ENCODE measurements around the gene KRTAP10-3. TPM values are rescaled to one million over a fixed set of nuclear protein-coding genes. Genes with fewer than 3 reads are reported as not detected.

Gene KRTAP10-3
- total RNA-seq, 2 donors from 2014 or later: not detected

GRCh38 chr21:44513389-44514217, 45.0 kb downstream of the KRTAP10-3 start:
- ATAC-seq: no peak
- intact Hi-C loops (cut with DNase I): loop anchor here in 1 of 2 donors (5.0 kb wide), 1 partner anchor 229 kb away; no protein-coding TSS in a partner anchor

GRCh38 chr21:44512496-44513388, 45.9 kb downstream of the KRTAP10-3 start:
- DNase-seq (no peak), ATAC-seq (no peak)
- intact Hi-C loops (cut with DNase I): loop anchor here in 1 of 2 donors (5.0 kb wide), 1 partner anchor 230 kb away; no protein-coding TSS in a partner anchor

More at GRCh38 chr21:44513389-44514217, 45.0 kb downstream of the KRTAP10-3 start:
- no peak for DNase-seq

- intact Hi-C loops (cut with DNase I): loop anchor here in 1 of 2 donors (2.0 to 5.0 kb wide), 2 partner anchors 230 to 281 kb away; no protein-coding TSS in a partner anchor
- ATAC-seq (no peak), DNase-seq (no peak)
Measured at GRCh38 chr21:44511938-44512275, 46.7 kb downstream of the KRTAP10-3 start.

GRCh38 chr21:44511219-44511937, 47.2 kb downstream of the KRTAP10-3 start:
- intact Hi-C loops (cut with DNase I): loop anchor here in 1 of 2 donors (2.0 to 5.0 kb wide), 2 partner anchors 231 to 281 kb away; no protein-coding TSS in a partner anchor
- ATAC-seq (no peak), DNase-seq (no peak)

- peak; percentile 54 for DNase-seq
- intact Hi-C loops (cut with DNase I): loop anchor here in 1 of 2 donors (2.0 to 5.0 kb wide), 2 partner anchors 232 to 282 kb away; no protein-coding TSS in a partner anchor
- ATAC-seq: peak; percentile 59 to 66
Measured at GRCh38 chr21:44510508-44511218, 47.9 kb downstream of the KRTAP10-3 start.

GRCh38 chr21:44510109-44510507, 48.5 kb downstream of the KRTAP10-3 start:
- intact Hi-C loops (cut with DNase I): loop anchor here in 1 of 2 donors (2.0 to 5.0 kb wide), 2 partner anchors 232 to 283 kb away; no protein-coding TSS in a partner anchor
- no peak for DNase-seq
- no peak for ATAC-seq

- intact Hi-C loops (cut with DNase I): no loop called here
- DNase-seq (peak; percentile 76), ATAC-seq (peak; percentile 91 to 94)
Measured at GRCh38 chr21:44509539-44509938, 49.1 kb downstream of the KRTAP10-3 start.

GRCh38 chr21:44508711-44509445, 49.7 kb downstream of the KRTAP10-3 start:
- ATAC-seq (no peak), DNase-seq (no peak)
- intact Hi-C loops (cut with DNase I): no loop called here

GRCh38 chr21:44508426-44508710, 50.2 kb downstream of the KRTAP10-3 start:
- DNase-seq (no peak), ATAC-seq (no peak)
- intact Hi-C loops (cut with DNase I): no loop called here

Other genes with a start within 250 kb of the KRTAP10-3 start
- gene CFAP410, start 219.4 kb downstream of the KRTAP10-3 start, total RNA-seq: 10 to 100 TPM; 16.4 to 21.8 TPM
- gene TRPM2, start 205.2 kb downstream of the KRTAP10-3 start, total RNA-seq: 1 to 10 TPM; 2.9 to 5.1 TPM
- gene LRRC3, start 103.3 kb downstream of the KRTAP10-3 start, total RNA-seq: 1 to 10 TPM; 1.4 to 2.5 TPM
- gene KRTAP10-1, start 18.6 kb downstream of the KRTAP10-3 start, total RNA-seq: not detected
- gene KRTAP10-2, start 7.3 kb downstream of the KRTAP10-3 start, total RNA-seq: not detected
- gene KRTAP10-4, start 14.9 kb upstream of the KRTAP10-3 start, total RNA-seq: not detected
- not detected for gene KRTAP10-5, start 21.8 kb upstream of the KRTAP10-3 start, total RNA-seq
- not detected for gene KRTAP10-6, start 33.7 kb upstream of the KRTAP10-3 start, total RNA-seq
- not detected for gene KRTAP10-7, start 41.8 kb upstream of the KRTAP10-3 start, total RNA-seq
- not detected for gene KRTAP10-8, start 53.3 kb upstream of the KRTAP10-3 start, total RNA-seq
- not detected for gene KRTAP10-9, start 68.3 kb upstream of the KRTAP10-3 start, total RNA-seq
- gene KRTAP10-10, start 78.6 kb upstream of the KRTAP10-3 start, total RNA-seq: not detected
- gene KRTAP10-11, start 87.6 kb upstream of the KRTAP10-3 start, total RNA-seq: not detected
- gene KRTAP12-4, start 95.9 kb upstream of the KRTAP10-3 start, total RNA-seq: not detected
- not detected for gene KRTAP12-3, start 99.1 kb upstream of the KRTAP10-3 start, total RNA-seq
- not detected for gene KRTAP12-2, start 108.1 kb upstream of the KRTAP10-3 start, total RNA-seq
- gene KRTAP12-1, start 123.4 kb upstream of the KRTAP10-3 start, total RNA-seq: not detected
- gene KRTAP10-12, start 138.4 kb upstream of the KRTAP10-3 start, total RNA-seq: not detected
- 1 to 10 TPM in 1 of 2 donors, under 1 TPM in 1; 0.39 to 1.6 TPM for gene TSPEAR, start 152.8 kb upstream of the KRTAP10-3 start, total RNA-seq
- gene UBE2G2, start 243.0 kb upstream of the KRTAP10-3 start, total RNA-seq: 10 to 100 TPM; 62.0 to 83.0 TPM